Lung (tissue), 12 donors: ENCODE measurements around the gene WASF2. TPM values are rescaled to one million over a fixed set of nuclear protein-coding genes. Genes with fewer than 3 reads are reported as not detected.
"Not testable (repeated sequence)": the region's sequence is repeated elsewhere in the genome, so short reads cannot be mapped to it uniquely, and the experiment has no call there.

Source experiments
- ATAC-seq: fragments of 200-7000 bp; cut with Tn5 transposase; one replicate; pipeline ENCODE4 v1.9.1; 2020; ENCODE audit warnings: moderate number of reproducible peaks; ENCODE audit not compliant: insufficient read depth, low FRiP score
- DNase-seq, 3 donors: peaks; one replicate each; pipeline ENCODE4 v3.0.0-alpha.2; 2013 to 2017
- H3K27ac ChIP-seq, 2 donors: one replicate each; pipeline ENCODE4 v1.5.1; 2013; ENCODE audit warnings: mild to moderate bottlenecking in 2 of 2, moderate library complexity in 2 of 2, control low read depth in 1 of 2, inconsistent platforms in 1 of 2, low read depth in 1 of 2, low read length in 1 of 2
- H3K27me3 ChIP-seq, 3 donors: one replicate each; pipeline ENCODE4 v1.5.1; 2013; ENCODE audit warnings: low read length in 2 of 3; ENCODE audit not compliant: control insufficient read depth in 3 of 3, insufficient read depth in 3 of 3
- H3K36me3 ChIP-seq, 4 donors: one replicate each; pipeline ENCODE4 v1.5.1; 2013; ENCODE audit warnings: low read length in 4 of 4, mild to moderate bottlenecking in 1 of 4, moderate library complexity in 1 of 4; ENCODE audit not compliant: control insufficient read depth in 4 of 4, insufficient read depth in 4 of 4
- H3K4me1 ChIP-seq, 5 donors: one replicate each; pipeline ENCODE4 v1.5.1; 2013; ENCODE audit warnings: low read length in 5 of 5, mild to moderate bottlenecking in 2 of 5, moderate library complexity in 1 of 5; ENCODE audit not compliant: control insufficient read depth in 5 of 5, insufficient read depth in 5 of 5
- H3K4me3 ChIP-seq: one replicate; pipeline ENCODE4 v1.5.1; 2013; ENCODE audit warnings: mild to moderate bottlenecking, control low read depth, moderate library complexity
- H3K9ac ChIP-seq, 2 donors: one replicate each; pipeline ENCODE4 v1.5.1; 2013; ENCODE audit warnings: low read length in 2 of 2, control low read depth in 1 of 2; ENCODE audit not compliant: insufficient read depth in 1 of 2
- H3K9me3 ChIP-seq, 4 donors: one replicate each; pipeline ENCODE4 v1.5.1; 2013; ENCODE audit warnings: low read length in 3 of 4, mild to moderate bottlenecking in 1 of 4, moderate library complexity in 1 of 4; ENCODE audit not compliant: control insufficient read depth in 4 of 4, insufficient read depth in 3 of 4
- WGBS, 2 donors: extraction: QIAGEN DNeasy Blood & Tissue Kit; methylation state at CpG; one replicate each; pipeline ENCODE4 v1.1.7; 2013; 5-methylcytosine and 5-hydroxymethylcytosine counted together
- polyA plus RNA-seq, 2 donors: library from polyadenylated mRNA; stranded (reverse); fragments of 200-250 nt; gene quantifications; one replicate each; pipeline ENCODE4 v1.2.1, GENCODE V29; 2013
- total RNA-seq, 2 donors: library from RNA; depleted of rRNA in 1 of 2; stranded (reverse); fragments of >200 nt in 1 of 2; gene quantifications; one replicate each; pipeline ENCODE4 v1.2.1, GENCODE V29; 2014 to 2021
- TF ChIP-seq, protein P1 (sequence below): IDR thresholded peaks from 2 replicates; pipeline ENCODE4 v1.5.1; 2012; ENCODE audit warnings: mild to moderate bottlenecking; ENCODE audit errors: control extremely low read depth, extremely low read depth
- donor health status: control.
- donor health status: control.
- donor health status: Bipolar disorder and iron deficiency.
- donor health status: healthy.
- donor health status: DM: yes; HTN: yes; CAD: no.

Gene WASF2
- total and polyA plus RNA-seq, 4 donors: 27.3 to 136 (median 49.5) TPM

GRCh38 chr1:27471477-27471876 is 18.5 kb downstream of the WASF2 start:
- Histone ChIP-seq H3K27me3 (no peaks in the 10 kb centered on the region), H3K9ac (no peak overlapping the region), H3K4me3 (no peak overlapping the region), H3K9me3 (no peaks in the 10 kb centered on the region), H3K36me3 (peaks cover 0 to 4% (median 3%) of the 10 kb centered on the region in 4 donors), H3K27ac (no peak overlapping the region), H3K4me1 (peaks cover 0 to 19% (median 3%) of the 10 kb centered on the region in 5 donors)
- WGBS, 2 donors: 84 to 96% methylated on average over 3 of the region's 3 CpGs
- ATAC-seq (no peak), DNase-seq (no peak)
- TF ChIP-seq, protein P1, sequence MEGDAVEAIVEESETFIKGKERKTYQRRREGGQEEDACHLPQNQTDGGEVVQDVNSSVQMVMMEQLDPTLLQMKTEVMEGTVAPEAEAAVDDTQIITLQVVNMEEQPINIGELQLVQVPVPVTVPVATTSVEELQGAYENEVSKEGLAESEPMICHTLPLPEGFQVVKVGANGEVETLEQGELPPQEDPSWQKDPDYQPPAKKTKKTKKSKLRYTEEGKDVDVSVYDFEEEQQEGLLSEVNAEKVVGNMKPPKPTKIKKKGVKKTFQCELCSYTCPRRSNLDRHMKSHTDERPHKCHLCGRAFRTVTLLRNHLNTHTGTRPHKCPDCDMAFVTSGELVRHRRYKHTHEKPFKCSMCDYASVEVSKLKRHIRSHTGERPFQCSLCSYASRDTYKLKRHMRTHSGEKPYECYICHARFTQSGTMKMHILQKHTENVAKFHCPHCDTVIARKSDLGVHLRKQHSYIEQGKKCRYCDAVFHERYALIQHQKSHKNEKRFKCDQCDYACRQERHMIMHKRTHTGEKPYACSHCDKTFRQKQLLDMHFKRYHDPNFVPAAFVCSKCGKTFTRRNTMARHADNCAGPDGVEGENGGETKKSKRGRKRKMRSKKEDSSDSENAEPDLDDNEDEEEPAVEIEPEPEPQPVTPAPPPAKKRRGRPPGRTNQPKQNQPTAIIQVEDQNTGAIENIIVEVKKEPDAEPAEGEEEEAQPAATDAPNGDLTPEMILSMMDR: no peak

DNA sequence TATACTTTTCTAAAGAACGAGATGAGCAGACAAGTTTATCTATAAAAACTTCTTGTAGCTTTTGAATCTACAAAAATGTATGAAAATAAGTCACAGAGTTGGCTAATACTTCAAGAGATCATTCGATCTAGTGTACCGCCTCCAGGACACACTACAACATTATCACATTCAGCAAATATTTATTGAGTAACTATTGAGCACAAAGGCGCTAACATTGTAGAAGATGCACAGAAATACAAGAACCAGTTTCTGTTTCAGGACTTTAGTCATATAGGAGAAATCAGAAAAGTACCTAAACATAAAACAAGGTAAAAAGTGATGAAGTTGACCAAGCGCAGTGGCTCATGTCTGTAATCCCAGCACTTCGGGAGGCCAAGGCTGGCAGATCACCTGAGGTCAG is 20.6 kb downstream of the WASF2 start:
- H3K9ac ChIP-seq: no peak overlapping the region
- H3K4me3 ChIP-seq: no peak overlapping the region
- peaks cover 0 to 6% (median 5%) of the 10 kb centered on the region in 4 donors for H3K36me3 ChIP-seq
- peaks cover 0 to 15% (median 3%) of the 10 kb centered on the region in 5 donors for H3K4me1 ChIP-seq
- 80 to 81% methylated on average over 6 of the region's 6 CpGs for WGBS, 2 donors
- ATAC-seq (no peak), DNase-seq (no peak)
- H3K27ac ChIP-seq: no peak overlapping the region
- no peaks in the 10 kb centered on the region for H3K9me3 ChIP-seq
- no peaks in the 10 kb centered on the region for H3K27me3 ChIP-seq
- TF ChIP-seq, protein P1: no peak

DNA sequence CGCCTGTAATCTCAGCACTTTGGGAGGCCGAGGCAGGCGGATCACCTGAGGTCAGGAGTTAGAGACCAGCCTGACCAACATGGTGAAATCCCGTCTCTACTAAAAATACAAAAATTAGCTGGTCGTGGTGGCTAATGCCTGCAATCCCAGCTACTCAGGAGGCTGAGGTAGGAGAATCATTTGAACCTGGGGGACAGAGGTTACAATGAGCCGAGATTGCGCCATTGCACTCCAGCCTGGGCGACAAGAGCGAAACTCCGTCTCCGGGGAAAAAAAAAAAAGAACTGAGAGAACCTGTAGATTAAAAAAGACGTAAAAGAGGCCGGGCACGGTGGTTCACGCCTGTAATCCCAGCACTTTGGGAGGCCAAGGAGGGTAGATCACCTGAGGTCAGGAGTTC is 21.6 kb downstream of the WASF2 start:
- peaks cover 0 to 12% (median 3%) of the 10 kb centered on the region in 5 donors for H3K4me1 ChIP-seq
- H3K36me3 ChIP-seq, H3K4me3 ChIP-seq, H3K27me3 ChIP-seq, DNase-seq, H3K9ac ChIP-seq, H3K9me3 ChIP-seq, H3K27ac ChIP-seq, ATAC-seq: not testable (repeated sequence)
- 79 to 87% methylated on average over 15 of the region's 15 CpGs for WGBS, 2 donors

DNA sequence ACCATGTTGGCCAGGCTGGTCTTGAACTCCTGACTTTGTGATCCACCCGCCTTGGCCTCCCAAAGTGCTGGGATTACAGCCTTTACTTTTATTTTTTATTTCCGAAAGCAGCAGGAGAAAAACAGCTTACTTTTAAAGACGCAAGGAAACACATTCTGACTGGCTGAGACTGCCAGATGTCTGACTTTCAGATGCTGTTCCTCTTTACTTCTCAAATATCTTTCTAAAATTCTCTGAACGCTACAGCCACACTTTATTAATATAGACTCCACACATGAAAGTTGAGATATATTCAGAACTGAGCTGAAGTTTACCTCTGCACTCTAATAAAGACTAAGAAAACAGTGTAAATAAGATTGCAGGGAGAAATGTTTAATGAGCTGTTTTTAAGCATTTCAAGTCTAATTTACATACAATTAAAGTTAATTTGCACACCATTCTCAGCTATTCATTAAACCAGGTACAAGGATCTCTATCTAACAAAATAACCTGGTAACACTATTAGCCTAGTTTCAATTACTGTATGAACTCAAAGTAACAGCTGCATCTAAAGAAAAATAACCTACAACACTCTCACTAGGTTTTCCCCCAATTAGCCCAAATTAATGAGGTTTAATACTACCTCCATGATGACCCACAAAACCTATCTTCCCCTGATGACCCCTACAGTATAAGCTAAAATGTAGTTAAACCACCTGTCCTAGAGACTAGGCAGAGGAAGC is 24.9 kb downstream of the WASF2 start:
- ATAC-seq: no peak
- Histone ChIP-seq H3K9ac (no peak overlapping the region), H3K36me3 (peaks cover 0 to 8% (median 5%) of the 10 kb centered on the region in 4 donors), H3K4me3 (no peak overlapping the region), H3K27ac (no peak overlapping the region), H3K27me3 (no peaks in the 10 kb centered on the region), H3K9me3 (no peaks in the 10 kb centered on the region), H3K4me1 (peaks cover 0 to 9% (median 5%) of the 10 kb centered on the region in 5 donors)
- 85 to 90% methylated on average over 4 of the region's 4 CpGs for WGBS, 2 donors
- DNase-seq: no peak
- TF ChIP-seq, protein P1: no peak

- 82 to 90% methylated on average over 6 of the region's 6 CpGs for WGBS, 2 donors
- ATAC-seq, DNase-seq, H3K27me3 ChIP-seq, H3K27ac ChIP-seq, H3K9me3 ChIP-seq, H3K4me1 ChIP-seq, H3K9ac ChIP-seq, H3K36me3 ChIP-seq, H3K4me3 ChIP-seq: not testable (repeated sequence)
These were observed 26.1 kb downstream of the WASF2 start for GRCh38 chr1:27463916-27464315.

DNA sequence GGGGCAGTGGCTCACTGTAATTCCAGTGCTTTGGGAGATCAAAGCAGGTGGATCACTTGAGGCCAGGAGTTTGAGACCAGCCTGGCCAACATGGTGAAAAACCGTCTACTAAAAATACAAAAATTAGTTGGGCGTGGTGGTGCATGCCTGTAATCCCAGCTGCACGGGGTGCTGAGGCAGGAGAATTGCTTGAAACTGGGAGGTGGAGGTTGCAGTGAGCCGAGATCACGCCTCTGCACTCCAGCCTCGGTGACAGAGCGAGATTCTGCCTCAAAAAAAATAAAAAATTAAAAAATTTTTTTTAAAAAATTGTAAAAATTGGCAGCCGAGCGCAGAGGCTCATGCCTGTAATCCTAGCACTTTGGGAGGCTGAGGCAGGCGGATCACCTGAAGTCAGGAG is 31.4 kb downstream of the WASF2 start:
- DNase-seq, H3K9ac ChIP-seq, H3K4me3 ChIP-seq, H3K27me3 ChIP-seq, ATAC-seq, H3K9me3 ChIP-seq, H3K27ac ChIP-seq, H3K36me3 ChIP-seq: not testable (repeated sequence)
- H3K4me1 ChIP-seq: peaks cover 0 to 11% (median 0%) of the 10 kb centered on the region in 5 donors
- WGBS, 2 donors: 93 to 96% methylated on average over 10 of the region's 10 CpGs
